ENCODE data around the gene DNM3.

DNA sequence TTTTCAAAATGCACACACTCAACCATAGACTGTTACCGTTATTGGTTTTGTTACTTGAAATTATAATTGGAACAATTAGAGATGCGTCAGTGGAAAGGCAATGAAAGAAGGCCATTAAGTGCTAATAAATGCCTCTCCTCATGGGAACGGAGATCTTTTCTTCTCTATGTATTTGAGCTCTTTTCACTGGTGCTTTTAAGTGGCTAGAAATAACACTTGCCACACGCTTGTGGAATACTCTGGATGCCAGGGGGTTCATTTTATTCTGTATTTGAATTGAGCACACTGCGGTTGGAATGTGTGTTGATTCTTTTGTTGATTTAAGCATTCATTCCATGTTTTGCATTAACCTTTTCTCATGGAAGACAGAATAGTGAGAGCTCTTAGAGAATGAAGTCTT, 68.4 kb downstream of the DNM3 start:
- TF ChIP-seq POLR2A (IDR thresholded peaks at IDR 0.05; ENCODE audit: low read length) (no peak), GATA1 (IDR thresholded peaks at IDR 0.05; ENCODE audit: low read depth, low read length) (no peak)
